Dermis microvascular lymphatic vessel endothelial cell (primary cell): ENCODE measurements around the gene RCAN2. TPM values are rescaled to one million over a fixed set of nuclear protein-coding genes. Genes with fewer than 3 reads are reported as not detected.
"Not testable (repeated sequence)": the region's sequence is repeated elsewhere in the genome, so short reads cannot be mapped to it uniquely, and the experiment has no call there.

Experiments used
- DNase-seq, 2 donors: peaks; one replicate each; pipeline versions ENCODE4 v3.0.0 to v3.0.0-alpha.2; 2010; ENCODE audit warnings: low read depth in 2 of 2
- total RNA-seq: library from RNA; depleted of rRNA; stranded (reverse); fragments of >200 nt; gene quantifications from 2 replicates; pipeline ENCODE4 v1.2.1, GENCODE V29; 2014

The RCAN2 gene
- total RNA-seq, 1 donor from 2014 or later, result 0.26 TPM

DNA sequence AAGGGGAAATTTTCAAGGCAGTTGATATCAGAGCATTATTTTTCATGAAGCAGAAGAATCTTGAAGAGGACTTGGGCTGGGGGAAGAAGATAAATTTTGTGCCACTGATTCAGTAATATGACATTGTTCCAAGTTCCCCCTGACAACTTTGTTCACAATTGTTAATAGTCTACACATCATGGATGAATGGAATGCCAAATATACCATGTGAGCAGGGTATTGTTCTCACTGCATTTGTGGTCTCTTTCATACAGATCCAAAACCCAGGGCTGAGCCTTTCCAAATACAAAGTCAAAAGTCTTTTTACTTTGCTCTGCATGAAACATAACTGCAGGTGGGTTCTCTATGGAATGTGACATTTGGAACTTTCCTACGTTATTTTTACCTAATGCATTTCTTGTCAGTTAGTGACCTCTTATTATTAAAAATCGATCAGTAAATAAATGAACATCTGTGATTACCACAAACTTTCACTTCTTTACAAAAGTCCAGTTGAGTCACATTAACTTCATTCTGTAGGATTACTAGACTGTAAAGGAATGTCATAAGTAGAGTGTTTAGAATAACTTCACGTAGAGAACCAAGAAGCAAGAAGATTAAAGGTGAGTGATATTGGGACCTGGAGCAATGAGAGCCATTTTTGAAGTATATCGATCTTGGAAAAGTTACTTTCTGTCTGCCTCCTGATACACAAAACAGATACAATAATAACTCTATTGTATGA lies 100.9 kb downstream of the RCAN2 start:
- no peak for DNase-seq

DNA sequence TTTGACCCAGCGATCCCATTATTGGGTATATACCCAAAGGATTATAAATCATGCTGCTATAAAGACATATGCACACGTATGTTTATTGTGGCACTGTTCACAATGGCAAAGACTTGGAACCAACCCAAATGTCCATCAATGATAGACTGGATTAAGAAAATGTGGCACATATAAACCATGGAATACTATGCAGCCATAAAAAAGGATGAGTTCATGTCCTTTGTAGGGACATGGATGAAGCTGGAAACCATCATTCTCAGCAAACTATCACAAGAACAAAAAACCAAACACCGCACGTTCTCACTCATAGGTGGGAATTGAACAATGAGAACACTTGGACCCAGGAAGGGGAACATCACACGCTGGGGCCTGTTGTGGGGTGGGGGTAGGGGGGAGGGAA lies 103.5 kb downstream of the RCAN2 start:
- DNase-seq, result not testable (repeated sequence)

DNA sequence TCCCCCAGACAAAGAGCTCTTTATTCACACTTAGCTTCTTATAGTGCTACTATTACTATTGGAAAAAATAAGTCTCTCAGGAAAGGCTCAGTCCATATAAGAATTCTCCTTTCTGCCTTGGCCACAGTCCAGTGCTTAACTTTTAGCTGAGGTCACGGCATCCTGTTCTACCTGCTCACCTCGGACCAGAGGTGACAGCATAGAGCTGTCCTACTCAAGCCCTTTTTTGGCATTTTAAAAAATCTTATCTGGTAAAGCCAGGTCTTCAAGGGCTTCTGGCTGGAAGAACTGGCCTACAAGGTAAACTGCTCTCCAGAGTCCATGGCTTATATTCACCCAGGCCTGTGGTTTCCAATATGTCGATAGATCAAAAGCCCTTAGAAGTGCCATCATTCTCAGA lies 109.7 kb downstream of the RCAN2 start:
- DNase-seq, result no peak

DNA sequence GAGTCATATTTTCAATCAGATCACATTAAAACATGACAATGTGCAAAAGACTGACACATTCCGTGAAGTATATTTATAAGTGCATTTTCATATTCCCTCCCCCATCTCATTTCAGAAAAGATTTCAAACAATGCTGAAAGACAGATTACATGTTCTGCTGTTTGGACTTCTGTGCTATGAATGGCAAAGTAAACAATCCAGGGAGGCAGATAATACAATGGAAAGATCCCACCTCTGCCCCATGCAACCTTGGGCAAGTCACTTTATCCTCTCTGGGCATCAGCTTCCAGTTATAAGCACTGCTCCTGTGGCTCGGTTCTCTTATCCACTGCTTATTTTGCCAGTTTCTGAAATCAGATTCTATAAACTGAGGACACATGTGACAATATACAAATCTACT lies 110.2 kb downstream of the RCAN2 start:
- no peak for DNase-seq

DNA sequence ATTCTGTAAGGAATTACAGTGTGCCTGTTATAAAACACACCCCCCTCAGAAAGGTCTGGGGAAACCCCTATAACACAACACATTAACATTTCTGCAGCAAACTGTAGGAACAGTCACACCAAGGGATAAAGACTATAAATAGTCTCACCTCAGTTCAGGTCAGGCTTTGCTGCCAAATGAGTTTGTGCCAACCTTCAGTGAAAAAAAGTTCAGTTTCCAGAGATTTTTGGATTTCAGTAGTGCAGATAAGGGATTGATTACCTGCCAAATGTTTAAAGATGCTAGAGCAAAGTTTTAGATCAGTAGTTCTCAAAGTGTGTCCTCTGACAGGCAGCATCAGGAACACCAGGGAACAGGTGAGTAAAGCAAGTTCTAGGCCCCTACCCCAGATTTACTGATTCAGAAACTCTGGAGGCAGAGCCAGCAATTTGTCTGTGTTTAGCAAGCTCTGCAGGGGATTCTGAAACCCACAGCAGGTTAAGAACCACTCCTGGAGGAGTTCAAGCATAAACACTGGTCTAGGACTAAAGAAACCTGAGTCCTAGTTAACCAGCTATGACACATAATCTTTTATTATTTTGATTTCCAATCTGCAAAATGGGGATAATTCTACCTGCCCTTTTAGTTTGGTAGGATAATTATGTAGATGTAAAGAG lies 111.0 kb downstream of the RCAN2 start:
- no peak for DNase-seq

DNA sequence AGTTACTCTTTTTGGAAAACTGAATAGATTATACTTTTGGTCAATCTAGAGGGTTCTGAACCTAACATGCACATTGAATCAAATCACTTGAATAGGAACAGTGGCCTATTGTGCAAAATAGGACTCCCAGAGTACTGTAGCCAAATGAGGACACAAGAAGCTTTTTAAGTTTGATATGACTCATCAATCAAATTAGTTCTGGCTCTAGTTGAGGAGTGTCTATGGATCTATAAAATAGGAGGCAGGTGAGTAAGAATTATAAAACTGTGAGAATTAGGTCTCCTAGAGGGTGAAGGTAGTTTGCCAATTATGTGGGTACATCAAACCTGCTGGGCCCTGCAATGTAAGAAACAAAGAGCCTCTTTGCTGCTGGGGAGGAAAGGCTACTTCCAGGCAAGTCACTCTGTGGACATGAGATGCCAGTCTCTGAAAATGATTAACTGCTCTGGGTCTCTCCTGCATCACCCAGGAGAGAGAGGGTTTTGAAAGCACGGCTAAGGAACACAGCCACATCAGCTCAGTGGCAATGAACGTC lies 112.3 kb downstream of the RCAN2 start:
- no peak for DNase-seq

DNA sequence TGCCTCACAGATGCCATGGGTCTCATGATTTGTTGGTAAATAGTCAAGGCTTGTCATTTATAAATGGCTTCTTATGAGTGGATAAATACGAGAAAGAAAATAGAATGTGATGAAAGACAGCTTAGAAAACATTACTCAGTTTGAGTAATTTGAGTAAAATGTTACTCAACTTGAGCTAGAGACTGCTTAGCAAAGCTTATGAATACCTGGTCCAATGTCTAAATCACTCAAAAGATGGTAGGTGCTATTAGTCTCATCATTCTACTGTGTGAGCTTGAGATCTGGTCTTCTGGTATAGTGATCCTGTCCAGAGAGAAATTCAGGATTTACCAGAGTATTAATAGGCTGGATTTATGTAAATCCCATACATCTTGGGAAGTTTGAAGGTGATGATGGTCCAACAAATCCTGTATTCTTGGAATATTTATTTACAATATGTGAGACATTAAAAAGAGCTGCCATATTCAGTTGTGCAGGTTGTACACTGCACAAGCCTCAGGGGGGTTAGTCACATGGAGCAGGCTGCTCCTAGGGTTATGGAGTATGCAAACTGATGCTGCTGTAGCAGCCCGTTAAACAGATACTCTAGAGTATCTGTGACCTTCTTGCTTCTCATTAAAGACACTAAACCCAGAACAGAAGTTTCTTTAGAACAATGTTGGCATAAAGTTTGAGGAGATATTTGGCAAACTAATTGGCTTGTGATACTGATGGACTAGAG lies 112.9 kb downstream of the RCAN2 start:
- no peak for DNase-seq

DNA sequence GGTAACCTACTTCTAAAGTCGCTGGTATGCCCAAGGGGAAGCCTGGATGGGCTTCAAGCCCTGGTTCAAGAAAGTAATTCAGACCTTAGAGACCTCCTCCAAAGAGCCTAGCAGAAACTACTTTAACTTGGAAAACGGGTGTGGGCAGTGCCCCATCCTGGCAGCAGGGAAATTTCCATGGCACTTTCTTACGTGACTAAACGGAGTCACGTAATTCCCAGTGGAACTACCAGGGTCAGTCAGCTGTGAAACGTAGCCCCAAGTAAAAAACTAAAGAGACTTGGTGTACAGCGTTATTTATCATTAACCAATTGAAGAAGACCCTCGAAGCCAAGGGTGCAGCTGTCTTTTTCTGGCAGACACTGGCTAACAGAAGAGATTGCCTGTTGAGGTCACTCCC lies 114.0 kb downstream of the RCAN2 start:
- DNase-seq, result no peak

DNA sequence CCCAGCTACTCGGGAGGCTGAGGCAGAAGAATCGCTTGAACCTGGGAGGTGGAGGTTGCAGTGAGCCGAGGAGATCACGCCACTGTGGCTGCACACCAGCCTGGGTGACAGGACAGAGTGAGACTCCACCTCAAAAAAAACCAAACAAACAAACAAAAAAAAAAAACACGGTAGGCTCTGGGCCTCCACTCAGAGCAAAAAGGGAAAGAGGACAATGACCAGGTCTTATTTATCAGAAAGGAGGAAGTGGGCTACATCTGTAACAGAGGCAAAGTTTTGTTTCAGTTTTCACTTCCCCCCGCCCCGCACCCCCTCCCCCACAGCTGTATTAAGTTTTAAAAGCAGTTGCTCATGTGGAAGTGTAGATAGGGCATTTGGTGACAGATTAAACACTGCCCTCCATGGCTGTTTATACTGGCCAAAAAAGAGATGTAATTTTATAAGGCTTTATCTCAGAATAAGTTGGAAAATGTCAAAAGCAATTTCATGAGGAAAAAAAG lies 114.6 kb downstream of the RCAN2 start:
- no peak for DNase-seq

DNA sequence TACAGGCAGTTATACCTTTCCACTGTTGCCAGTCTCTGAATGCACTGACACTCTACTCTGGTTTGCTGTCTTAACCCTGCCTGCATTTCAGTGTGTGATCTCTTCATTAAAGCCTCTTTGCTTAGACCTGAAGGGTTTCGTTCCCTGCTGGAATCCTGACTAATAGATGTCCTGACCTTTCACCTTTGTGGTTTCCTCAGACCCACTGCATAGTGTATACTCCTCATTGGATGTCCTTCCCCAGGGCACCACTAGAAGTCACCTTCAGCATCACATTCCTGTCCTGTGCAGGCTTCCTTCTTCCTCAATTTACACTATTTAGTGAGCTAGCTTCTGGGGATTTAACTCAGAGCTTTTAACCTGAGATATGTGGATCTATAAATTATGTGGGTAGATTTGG lies 120.6 kb downstream of the RCAN2 start:
- no peak for DNase-seq

DNA sequence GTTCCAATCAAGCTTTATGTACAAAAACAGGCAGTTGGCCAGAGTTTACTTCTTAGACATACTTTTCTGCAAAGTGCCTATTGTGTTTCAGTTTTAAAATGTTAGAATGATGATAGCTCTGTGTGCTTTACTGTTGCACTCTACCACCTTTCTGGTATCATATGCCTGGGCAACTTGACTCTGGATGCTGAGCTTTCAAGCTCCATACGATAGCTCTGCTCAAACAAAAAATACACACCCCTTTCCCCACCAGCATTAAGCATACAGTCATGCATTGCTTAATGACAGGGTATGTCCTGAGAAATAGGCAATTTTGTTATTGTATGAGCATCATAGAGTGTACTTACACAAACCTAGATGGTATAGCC lies 123.1 kb downstream of the RCAN2 start:
- no peak for DNase-seq

DNA sequence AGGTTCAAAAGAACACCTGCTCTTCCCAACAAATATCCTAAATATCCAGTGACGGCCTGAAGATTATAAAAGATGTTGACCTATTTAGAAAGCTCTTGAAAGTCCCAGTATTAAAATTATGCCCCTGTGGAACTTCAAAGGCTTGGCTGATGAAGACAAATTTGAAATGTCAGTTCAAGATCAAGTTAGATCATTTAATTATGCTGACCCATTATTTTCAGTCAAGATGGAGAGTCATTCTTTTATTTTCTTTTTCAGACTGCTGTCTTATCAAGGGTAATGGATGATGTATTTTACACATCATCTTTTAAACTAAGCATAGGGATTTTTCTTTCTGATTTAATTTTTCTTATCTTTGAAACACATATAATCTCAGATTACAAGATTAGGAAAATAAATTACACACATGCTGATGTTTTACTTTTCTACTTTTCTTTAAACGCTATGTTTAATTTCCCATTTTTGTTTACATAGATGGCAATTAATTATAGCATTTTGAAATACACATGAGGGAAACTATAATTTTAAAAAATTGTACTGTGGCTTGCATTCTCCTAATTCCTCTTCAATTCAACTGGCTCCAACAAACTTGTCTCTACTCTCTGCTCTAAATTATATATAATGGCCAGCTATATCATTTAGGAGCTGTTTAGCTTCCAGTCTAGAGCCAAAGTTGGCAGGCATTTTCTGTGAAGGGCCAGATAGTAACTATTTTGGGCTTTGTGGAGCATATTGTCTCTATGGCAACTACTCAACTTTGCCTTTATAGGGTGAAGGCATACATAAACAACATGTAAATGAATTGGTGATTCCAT lies 123.7 kb downstream of the RCAN2 start:
- DNase-seq, result no peak

DNA sequence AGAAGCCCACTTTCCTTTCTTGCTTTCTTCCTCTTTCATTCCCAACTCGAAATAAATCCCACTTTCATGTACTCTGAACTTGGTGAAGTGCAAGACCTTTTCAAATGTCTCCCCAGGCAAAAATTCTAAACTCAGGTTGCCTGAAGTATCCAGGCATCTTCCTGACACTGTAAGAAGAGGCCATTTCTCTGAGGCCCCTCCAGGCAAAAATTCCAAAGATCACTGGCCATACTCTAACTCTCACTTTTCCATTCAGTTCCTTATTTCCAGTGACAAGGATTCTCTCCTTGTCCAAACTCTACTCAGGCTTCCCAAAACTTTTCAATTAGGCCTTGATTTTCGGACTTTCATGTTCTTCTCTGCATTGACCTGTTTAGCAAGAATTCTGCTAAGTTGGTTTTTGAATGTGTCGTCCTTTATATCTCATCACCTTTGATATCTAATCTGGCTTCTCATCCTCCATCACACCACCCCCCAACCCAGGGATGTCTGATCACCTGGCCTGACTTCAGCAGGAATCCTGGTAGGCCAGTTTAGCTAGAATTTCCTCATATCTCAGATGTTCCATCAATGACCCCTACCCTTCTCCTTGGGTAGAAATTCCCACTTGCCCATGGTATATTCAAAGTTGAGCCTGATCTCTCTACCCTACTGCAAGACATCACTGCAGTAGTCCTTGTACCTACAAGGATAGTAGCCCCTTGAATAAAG lies 124.9 kb downstream of the RCAN2 start:
- no peak for DNase-seq

DNA sequence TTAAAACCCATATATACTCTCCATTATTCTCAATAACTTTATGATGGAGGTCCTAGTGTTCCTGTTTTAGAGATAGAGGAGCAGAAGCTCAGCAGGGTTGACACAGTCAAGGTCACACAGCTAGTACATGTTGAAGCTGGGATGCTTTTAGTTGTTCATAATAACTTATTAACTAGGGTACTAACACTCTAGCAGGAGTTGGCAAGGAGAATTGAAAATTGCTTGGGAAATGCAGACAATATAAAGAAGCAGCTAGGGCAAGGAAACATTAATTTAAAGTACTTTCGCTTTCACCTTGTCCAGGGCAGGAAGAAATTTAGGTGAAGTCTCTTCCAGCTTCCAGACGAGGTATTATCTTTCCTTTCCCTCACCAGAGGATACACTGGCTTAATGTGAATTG lies 133.7 kb downstream of the RCAN2 start:
- no peak for DNase-seq

DNA sequence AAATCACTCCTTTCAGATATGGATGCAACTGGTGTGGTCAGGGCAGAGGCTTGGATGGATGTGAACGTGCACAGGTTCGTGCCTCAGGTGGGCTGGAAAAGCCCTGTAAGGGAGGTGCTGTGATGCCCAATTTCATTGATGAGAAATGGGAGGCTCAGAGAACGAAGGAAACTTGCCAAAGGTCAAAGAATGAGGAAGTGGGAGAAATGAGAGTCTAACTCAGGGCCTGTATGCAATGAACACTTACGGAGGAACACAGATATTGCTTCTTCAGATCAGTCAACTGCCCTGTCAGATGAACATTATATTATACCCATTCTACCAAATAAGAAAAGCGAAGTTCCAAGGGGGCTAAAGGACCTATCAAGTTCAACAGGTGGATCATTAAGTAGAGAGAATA lies 134.7 kb downstream of the RCAN2 start:
- no peak for DNase-seq

DNA sequence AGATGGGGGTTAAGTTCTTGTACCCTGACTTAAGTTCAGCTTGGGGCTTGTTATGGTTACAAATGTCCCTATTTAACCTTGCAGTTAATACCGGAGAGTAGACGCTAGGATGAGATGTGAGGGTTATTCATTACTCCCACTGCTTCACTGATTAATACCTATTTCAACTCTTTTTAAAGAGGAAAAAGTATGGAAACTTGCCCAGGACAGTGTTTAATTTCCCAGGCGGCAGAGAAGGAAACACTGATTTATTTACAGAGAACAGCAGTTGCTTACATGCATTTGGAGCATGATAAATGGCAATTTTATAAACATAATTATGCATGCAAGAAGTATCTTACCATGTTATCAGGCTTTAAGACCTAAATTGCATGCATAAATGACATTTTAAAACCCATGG lies 137.7 kb downstream of the RCAN2 start:
- DNase-seq, result no peak

DNA sequence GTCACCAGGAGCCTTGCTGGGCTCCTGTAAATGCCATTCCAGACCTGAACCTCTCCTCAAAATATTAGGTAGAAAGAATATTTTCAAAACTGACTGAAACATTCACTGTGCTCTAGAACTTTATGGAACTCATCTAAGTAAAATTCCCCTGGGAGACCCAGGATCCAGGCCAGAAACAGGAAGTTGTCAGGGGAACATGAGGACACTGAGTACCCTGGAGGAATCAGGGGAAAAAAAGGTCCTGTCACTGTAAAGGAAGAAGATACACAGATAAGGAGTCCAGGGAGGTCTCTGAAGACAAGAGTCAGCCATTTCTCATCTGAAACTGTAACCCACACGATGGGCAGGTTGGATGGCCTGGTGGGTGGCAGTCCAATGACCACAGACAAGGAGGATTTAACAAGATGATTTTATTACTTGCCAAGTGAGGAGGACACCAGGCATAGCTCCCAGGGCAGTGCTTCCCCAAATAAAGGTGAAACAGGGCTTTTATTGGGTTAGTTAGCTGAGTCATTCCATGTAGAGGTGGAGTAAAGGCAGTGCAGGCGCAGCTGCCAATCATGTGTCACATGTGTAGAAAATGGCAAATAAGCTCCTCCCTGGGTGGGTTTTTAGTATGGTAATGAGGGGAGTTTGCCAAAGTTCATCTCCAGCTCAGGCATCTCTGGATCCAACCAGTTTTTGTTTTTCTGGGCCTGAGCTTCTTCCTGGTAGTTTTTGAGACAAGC lies 138.5 kb downstream of the RCAN2 start:
- no peak for DNase-seq

DNA sequence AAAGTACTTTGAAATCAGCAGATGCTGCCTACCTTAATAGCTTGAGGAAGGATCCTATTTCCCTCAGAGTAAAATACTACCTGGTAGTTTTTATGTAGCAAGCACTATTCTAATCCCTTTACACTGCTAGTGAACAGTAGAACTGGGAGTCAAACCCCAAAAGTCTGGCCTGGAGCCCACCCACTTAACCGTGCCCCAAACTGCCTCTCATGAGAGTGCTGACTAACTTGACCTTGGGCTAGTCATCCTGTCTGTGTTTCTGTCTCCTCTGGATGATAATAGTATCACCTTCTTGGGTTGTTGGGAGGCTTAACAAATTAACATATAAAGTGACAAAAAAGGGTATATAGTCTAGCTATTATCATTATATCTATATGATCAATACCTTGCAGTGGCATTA lies 140.5 kb downstream of the RCAN2 start:
- DNase-seq, result no peak

DNA sequence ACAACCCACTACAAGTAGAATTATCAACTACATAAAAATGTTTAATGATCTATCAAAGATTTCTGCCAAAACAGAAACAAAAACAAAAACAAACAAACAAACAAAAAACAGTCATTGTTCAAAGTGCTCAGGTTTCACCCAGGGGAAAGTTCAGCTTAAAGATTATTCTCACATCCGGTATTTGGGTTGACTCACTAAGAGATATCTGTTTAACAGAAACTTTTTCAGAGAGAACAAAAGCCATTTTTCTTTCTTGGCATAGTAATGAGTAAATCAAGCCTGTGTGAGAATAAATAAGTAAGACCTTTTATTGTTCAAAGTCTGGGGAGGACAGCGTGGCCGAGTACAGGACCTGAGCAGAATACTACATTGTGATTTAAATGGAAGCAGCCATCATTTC lies 143.6 kb downstream of the RCAN2 start:
- no peak for DNase-seq

DNA sequence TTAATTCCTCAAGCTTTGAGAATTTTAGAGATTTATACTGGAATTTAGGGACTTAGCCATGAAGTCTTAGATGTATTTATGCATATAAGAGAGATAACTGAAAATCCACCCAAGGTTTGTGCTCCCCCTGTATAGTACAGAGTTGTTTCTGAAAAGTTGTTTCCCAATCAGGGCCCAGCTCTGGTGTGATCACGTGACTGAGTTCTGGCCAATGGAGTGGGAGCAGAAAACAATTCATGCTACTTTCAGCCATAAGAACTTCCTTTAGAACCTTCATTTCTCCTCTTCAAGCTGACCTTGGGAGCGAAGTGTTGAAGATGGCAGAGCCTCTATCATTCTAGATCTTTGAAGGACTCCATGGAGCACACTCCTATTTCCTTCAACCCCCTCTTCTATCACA lies 151.0 kb downstream of the RCAN2 start:
- DNase-seq, result no peak
